Activated T-cell treated with anti-CD3 and anti-CD28 coated beads for 4 hours (primary cell): Measurements from ENCODE around the gene ITGA2.
A peak's percentile ranks its signal among the peaks of the same experiment; 100 is the strongest.
"Not testable (repeated sequence)": the region's sequence is repeated elsewhere in the genome, so short reads cannot be mapped to it uniquely, and the experiment has no call there.

Experiments used
- DNase-seq: peaks from one replicate; pipeline ENCODE4 v3.0.0-alpha.2; 2020

ITGA2 gene

GRCh38 chr5:52989025-52989780 lies at the start of gene ITGA2:
ITGA2 (plus strand) TSS chr5:52989352; CDS start chr5:52989469, 117 bp downstream.
- DNase-seq = no peak

DNA sequence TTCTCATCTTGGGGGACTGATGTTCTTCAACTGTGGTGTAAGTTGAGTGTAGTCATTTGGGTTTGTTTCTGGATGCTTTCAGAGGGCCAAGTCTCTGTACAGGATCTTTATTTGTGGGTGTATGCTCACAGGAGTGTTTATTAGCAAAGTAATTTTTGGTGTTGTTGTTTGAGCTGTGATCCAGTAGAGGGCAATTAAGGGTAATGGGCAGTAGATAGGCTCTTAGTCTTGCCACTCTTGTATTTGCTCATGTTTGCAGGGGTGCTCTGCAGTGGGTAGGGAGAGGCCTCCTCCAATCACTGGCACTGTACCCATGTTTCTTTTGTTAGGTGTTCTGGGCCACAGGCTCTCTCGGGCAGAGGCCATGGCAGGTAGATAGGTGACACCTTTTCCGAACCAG lies 45.9 kb upstream of the ITGA2 start:
- DNase-seq = no peak

DNA sequence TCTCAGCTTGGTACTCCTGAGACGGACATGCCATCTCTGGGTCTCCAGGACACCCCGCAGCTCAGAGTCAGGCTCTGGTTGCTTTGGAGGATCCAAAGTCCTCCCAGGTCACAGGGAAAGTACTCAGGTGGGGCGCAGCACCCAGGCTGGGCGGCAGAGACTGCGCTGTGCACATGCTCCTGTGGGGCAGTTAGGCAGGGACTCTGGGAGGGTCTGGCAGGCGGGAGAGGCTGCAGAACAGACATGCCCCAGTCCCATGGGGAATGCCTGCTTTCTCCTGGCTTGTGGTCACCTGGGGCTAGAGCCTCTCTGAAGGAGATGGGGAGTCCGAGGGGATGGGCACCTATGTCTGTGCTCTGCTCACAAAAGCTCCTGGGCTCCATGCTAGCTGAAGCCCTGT lies 45.3 kb upstream of the ITGA2 start:
- no peak for DNase-seq

GRCh38 chr5:52945040-52945439 lies 44.1 kb upstream of the ITGA2 start:
- no peak for DNase-seq

GRCh38 chr5:52947208-52947607 lies 41.9 kb upstream of the ITGA2 start:
- DNase-seq = no peak

DNA sequence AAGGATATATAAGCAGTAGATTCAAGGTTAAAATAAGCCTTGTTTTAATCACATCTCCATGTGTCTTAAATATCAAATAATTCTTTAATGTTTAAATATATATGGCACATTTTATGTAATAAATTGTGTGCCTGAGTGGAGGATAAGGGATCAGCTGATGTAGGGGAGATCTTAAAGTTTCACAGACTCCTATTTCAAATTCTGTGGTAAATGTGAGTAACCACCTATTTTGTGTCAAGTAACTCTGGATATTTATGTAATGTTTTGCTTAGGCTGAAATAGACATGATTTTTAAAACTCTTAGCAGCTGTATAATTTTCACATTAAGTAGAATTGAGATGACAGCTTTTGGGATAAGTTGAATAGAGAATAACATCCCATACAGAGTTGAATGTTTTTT lies 41.3 kb upstream of the ITGA2 start:
- DNase-seq = no peak

- peak; percentile 22 for DNase-seq
Observed at GRCh38 chr5:52948418-52949076, 40.6 kb upstream of the ITGA2 start.

GRCh38 chr5:52950686-52951085 lies 38.5 kb upstream of the ITGA2 start:
- no peak for DNase-seq

DNA sequence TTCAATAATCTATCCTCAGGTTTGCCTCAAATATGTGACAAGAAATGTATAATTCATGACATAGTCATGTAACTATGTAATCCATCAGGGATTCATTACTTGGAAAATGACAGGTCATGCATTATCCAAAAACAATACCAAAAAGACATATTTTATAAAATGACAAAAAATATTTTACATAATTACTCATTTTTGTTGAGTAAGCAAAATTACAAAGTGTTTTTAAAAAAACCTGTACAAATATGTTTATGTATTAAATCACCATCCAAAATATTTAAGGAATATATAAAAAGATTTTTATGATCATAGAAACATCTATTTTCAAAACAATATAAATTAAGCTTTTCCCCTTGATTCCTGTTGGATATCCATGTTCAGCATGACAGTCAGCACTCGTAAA lies 36.7 kb upstream of the ITGA2 start:
- DNase-seq = no peak

GRCh38 chr5:52956014-52956413 lies 33.1 kb upstream of the ITGA2 start:
- DNase-seq = no peak

DNA sequence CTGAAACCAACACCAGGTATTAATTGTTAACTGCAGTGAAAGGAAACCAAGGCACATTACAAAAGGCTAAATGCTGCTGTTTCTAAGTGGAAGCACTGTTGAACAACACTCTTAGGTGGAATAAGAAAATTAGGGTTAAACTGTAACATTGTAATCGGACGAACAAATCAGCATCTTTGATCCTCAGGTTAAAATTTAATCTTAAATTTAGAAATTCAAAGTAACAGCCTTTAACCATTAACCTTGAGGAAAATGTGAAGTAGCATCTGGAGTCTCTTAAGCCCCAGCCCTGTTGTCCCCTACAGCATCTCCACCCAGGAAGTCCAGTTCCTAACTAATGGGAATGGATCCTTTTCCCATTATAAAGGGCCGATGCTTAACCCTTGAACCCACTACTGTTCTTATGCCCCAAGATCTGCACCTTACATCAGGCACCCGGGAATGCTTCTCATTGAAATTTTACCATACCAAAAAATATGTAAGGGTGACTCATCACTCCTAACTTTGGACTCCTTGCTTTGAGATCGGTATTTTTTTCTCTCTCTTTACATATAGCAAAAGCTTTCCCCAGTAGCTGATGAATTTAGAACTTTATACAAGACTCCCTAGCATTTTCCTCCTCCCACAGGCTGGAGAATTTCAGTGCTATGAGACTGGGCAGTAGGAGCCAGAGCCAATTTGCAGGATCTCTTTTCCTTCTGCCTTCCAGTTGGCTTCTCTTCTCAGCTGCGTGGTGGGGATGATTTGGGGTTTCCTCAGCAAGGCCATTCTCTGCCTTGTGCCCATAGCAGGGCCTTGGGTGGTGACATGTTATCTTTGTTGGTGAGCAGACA lies 32.0 kb upstream of the ITGA2 start:
- DNase-seq = no peak

DNA sequence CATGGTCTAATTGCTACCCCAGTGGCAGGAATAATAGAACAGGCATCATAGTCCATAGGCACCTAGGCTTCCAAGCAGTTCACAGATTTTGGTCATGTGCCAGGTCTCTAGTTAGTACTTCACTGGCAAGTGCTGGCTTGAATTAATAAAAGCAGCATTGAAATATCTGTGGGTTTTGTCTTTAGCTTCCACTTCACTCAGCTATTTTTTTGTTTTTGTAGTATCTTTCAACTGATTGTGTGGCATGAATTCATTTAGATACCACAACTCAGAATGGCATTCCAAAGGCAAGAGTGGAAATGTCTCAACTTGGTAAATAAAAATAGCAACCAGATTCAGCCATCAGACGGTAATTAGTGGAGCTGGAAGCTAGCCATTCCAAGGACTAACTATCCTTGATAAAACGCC lies 27.9 kb upstream of the ITGA2 start:
- no peak for DNase-seq

- DNase-seq = no peak
Observed at GRCh38 chr5:52963636-52964035, 25.5 kb upstream of the ITGA2 start.

DNA sequence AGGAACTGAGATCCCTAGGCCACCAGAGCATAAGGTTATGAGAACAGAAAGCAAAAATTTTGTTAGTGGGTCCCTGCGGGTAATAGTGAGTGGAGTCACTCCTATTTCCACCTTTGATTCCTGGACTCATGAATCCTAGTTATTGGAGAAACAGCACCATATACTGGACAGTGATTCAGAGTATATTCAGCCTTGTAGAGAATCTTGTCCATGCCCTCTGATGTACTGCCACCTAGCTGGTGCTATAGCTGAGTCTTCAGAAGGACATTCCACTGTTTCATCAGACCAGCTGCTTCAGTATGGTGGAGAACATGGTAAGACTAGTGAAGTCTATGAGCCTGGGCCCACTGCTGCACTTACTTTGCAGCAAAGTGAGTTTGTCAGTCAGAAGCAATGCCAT lies 25.0 kb upstream of the ITGA2 start:
- DNase-seq = no peak

DNA sequence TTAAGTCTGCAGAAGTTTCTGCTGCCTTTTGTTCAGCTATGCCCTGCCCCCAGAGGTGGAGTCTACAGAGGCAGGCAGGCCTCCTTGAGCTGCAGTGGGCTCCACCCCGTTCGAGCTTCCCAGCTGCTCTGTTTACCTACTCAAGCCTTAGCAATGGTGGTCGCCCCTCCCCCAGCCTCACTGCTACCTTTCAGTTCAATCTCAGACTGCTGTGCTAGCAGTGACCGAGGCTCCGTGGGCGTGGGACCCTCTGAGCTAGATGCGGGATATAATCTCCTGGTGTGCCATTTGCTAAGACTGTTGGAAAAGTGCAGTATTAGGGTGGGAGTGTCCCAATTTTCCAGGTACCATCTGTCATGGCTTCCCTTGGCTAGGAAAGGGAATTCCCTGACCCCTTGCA lies 13.0 kb upstream of the ITGA2 start:
- not testable (repeated sequence) for DNase-seq

DNA sequence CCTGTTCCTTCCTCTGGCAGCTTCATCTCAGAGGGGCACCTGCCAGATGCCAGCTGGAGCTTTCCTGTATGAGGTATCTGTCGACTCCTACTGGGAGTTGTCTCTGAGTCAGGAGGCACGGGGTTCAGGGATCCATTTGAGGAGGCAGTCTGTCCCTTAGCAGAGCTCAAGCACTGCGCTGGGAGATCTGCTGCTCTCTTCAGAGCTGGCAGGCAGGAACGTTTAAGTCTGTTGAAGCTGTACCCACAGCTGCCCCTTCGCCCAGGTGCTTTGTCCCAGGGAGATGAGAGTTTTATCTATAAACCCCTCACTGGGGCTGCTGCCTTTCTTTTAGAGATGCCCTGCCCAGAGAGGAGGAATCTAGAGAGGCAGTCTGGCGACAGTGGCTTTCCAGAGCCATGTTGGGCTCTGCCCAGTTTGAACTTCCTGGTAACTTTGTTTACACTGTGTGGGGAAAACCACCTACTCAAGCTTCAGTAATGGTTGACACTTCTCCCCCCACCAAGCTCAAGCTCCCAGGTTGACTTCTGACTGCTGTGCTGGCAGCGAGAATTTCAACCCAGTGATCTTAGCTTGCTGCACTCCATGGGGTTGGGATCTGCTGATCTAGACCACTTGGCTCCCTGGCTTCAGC lies 11.8 kb upstream of the ITGA2 start:
- no peak for DNase-seq

DNA sequence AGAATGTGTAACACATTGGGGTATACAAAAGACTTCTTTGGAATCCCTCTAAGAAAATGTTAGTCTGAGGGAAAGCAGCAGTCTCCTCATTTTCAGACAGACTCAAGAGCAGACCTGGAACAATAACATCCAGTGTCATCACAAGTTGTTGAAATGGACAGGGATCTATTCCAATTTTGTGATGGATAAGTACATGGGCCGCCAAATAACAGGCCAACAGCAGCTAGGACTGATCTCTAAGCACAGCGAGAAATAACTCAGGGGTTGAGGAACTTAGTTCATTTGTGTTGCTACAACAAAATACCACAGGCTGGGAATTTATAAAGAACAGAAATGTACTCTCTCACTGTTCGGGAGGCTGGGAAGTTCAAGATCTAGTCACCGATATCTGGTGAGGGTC lies 7.6 kb upstream of the ITGA2 start:
- no peak for DNase-seq

DNA sequence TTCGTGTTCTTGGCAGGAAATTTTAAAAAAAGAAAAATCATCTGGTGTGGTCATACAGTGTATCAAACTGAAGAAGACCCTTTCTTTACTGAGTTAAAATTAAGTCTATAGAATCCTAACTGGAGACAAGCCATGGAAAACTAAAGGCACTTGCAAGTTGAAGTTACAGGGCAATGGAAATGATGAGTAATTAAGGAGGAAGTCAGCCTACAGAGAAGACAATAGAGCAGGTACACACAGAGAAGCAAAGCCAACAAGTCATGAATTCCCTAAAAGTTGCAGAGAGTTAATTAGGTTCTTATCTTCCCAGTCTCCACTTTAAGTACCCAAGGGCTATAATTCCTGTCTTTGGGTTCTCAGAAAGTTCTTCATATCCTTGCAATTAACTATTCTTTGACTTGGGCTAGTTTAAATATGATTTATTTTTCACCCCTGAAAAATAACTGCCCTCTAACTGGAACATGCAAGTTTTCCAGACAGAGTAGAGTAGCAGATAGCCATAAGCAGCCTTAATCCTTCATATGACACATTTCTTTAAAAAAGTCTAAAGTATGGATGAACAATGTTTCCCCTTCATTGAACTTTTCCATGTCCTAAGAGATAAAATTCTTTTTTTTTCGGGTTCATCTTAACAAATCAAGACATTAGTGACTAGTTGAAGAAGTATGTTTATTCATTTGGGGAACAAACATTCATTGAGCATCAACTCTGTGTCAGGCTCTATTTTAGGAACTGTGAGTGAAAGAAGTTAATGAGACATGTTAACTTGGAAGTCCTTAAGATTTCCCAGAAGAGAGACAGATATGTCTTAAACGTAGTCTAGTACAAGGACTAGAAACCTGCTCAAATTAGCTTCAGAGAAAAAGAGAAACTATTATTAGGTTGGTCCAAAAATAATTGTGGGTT lies 5.2 kb upstream of the ITGA2 start:
- DNase-seq = no peak

DNA sequence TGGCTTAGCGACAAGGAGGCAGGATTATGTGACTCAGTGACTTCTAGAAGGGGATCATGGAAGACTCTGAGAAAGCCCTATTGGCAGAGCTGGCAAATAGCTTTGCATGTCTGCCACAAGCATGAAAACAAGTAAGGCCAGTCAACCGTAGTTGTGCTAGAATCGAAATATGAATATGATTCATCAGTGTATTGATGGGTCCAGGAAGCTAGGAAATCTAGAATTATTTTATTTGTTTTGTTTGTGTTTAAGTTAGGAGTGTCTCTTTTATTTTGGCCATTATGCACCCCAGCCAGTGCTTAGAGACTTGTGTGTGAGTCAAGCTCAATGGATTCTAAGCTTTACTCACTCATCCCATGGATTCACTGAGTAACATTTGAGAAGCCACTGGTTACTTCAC lies 3.8 kb upstream of the ITGA2 start:
- DNase-seq = no peak

GRCh38 chr5:52987711-52988331 lies 1.3 kb upstream of the ITGA2 start:
- no peak for DNase-seq

GRCh38 chr5:52988335-52989024 lies 672 bp upstream of the ITGA2 start:
- DNase-seq = no peak
